AG20443 (cell line): ENCODE results near the gene PITX3.

Experiments used
- DNase-seq: peaks from one replicate; pipeline ENCODE4 v3.0.0; 2012; ENCODE audit warnings: low spot score, mixed read lengths

PITX3 gene

GRCh38 chr10:102241444-102242117, at the start of gene PITX3:
Gene PITX3, minus strand, starts transcription at chr10:102241512. Its CDS starts 9,432 bp downstream, at chr10:102232080.
- DNase-seq, result peak; percentile 97

DNA sequence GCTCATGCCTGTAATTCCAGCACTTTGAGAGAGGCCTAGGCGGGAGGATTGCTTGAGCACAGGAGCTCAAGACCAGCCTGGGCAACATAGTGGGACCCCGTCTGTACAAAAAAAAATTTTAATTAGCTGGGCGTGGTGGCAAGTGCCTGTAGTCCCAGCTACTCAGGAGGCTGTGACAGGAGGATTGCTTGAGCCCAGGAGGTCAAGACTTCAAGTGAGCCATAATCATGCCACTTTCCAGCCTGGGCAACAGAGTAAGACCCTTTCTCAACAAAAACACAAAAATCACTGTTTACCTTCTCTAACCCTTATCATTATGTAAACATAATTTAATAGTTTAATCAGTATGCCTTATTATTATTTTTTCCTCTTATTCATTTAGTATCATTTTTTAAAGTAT, 48.5 kb upstream of the PITX3 start:
- DNase-seq, result no peak

- DNase-seq, result no peak
These were observed 48.0 kb upstream of the PITX3 start for GRCh38 chr10:102289356-102289755.

- DNase-seq, result no peak
These were observed 46.7 kb upstream of the PITX3 start for GRCh38 chr10:102287991-102288390.

DNA sequence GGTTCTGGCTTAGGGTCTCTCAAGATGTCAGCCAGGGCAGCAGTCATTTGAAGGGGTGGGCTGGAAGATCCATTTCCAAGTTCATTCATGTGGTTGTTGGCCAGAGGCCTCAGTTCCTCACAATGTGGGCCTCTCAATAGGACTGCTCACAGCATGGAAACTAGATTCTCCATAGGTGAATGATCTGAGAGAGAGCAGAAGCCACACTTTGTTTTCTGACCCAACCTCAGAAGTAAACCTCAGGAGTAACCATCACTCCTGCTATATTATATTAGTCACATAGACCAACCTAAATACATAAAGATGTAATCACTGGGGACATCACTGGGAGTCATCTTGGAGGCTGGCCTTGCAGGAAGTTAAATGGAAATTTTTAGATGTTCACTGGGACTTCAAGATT, 46.2 kb upstream of the PITX3 start:
- no peak for DNase-seq

- DNase-seq, result no peak
These were observed 44.9 kb upstream of the PITX3 start for GRCh38 chr10:102286216-102286615.

DNA sequence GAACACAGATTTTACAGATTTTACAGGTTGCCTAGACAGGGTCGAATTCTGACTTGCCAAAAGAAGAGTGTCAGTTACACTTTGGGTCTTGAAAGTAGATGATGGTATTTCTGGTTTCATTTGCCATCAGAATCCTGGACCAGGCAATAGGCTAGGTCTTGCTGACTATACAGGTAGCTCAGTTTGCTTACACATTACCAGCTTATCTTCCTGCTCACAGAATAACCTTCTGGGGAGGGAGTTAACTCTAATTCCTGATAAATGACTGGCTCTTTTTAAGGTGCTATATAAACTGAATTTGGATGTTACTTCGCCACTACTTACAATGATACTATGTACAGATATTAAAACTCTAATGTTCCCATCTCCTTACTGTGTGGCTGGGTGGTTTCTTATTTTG, 43.8 kb upstream of the PITX3 start:
- no peak for DNase-seq

DNA sequence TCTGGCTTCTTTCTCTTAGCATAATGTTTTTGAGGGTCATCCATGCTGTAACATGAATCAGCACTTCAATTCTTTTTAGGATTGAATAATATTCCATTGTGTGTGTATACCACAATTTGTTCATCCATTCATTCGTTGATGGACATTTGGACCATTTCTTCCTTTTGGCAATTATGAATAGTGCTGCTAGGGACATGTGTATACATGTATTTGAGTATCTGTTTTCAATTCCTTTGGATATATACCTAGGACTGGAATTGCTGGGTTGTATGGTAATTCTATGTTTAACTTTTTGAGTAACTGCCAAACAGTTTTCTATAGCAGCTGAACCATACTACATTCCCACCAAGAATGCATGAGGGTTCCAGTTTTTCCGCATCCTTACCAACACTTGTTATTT, 43.2 kb upstream of the PITX3 start:
- DNase-seq, result no peak

DNA sequence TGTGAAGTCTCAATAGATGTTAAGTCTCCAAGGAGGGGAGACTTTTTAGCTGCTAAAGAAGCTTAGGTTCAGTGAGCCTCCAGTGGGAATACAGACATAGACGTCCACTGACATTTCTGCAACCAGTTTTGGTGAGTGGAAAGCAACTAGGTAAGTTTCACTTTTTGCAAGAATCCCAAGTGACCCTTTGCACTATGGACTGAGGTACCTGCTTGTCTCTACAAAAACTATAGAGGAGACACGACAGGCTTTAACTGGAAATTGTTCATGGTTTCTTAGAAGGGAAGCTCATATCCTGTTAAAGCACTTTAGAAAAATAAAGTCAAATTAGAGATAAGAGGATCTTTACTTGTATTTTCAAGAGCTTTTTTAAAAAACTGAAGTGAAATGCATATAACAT, 42.6 kb upstream of the PITX3 start:
- DNase-seq, result no peak

DNA sequence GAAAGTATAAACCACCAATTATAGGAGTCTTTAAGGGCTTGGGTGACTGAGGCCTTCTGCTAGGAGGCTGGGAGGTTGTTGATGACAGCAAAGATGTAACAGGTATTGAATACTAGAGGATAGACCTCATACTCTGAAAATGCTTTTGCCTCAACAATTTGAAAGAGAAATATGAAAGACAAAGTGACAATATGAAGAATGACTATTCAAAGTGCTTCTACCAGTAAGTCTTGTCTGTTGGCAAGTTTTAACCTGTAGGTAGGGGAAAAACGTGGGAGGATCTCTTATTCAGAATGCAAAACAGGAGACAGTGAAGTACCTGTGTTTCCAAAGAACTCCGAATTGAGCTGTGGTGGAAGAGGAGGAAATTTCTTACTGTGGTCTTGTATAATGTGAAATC, 42.2 kb upstream of the PITX3 start:
- no peak for DNase-seq

GRCh38 chr10:102281102-102281487, 39.8 kb upstream of the PITX3 start:
- DNase-seq, result no peak

- no peak for DNase-seq
These were observed 39.2 kb upstream of the PITX3 start for GRCh38 chr10:102280397-102281101.

- DNase-seq, result no peak
These were observed 37.8 kb upstream of the PITX3 start for GRCh38 chr10:102279104-102279503.

DNA sequence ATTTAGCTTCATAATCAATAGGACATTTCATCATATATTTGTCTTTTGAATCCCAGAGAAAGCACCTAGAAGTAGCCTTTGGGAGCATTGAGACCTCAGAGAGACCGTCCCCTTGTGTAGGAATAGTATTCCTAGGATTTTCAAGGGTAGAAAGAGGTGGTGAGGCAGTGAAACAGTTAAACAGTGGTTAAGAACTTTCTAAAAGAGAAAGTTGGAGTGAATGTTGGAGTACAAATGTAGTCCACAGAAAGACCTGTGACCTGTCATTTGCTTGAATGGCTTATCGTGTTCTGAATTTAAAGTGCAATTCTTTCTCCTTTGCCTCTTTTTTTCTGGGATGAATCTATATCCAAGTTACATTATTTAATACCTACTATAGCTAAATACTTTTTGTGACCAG, 34.0 kb upstream of the PITX3 start:
- DNase-seq, result no peak

DNA sequence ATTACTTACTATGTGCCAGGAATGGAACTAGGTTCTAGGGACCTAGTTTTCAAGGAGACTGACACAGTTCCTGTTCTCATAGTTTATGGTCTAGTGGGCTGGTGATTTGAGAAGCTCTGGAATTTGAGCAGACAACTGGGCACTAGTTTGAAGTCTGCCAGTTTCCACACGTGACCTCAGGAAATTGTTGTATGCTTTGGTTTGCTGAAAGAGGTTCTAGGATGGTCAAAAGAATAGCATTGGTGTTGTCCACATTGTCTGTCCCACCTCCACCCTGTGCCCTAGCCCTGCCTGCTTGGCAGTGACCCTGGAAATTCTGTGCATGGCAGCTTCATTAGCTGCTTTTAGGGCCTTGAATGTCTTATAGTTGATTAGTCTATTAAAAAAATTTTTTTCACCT, 32.8 kb upstream of the PITX3 start:
- DNase-seq, result no peak

DNA sequence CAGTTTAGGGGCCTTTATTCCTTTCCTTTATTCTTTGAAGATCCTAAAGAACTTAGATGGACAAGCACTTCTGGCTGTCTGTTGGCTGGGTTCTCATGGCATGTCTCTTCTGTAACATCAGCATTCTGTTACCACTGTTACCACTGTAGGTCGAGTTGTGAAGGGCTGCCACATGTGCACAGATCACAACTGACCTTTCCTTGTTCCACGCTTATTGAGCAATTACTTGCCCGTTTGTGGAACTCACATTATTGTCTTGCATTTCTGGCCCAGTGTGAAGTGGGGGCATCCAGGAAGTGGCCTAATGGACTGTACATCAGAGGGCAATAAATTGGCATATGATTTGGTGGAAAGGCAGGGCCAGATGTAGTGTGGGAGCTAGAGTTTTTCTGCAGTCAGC, 27.7 kb upstream of the PITX3 start:
- DNase-seq, result no peak

DNA sequence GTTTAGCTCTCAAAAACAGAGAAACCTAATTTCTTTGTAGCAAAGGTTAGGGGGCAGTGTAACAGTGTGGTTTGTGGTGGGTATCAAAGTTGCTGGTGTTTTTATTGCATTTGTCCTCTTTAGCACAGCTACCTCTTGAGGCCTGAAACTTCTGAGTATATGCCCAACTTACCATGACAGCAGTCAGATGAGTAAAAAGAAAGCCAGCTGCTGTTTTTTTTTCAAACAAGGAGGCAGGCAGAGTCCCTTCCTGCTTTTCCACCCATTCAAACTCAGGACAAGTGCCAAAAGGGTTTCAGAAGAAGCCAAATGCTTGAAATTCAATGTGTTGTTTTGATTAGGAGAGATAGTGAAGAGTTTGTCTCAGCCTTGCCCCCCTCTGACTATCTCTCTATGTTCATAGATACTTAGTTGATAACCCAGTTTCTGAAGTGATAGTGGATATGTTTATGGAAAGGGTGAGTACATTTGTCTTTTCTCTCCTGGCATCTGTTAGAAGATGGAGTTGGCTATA, 27.1 kb upstream of the PITX3 start:
- DNase-seq, result peak; percentile 17

GRCh38 chr10:102267748-102268147, 26.4 kb upstream of the PITX3 start:
- DNase-seq, result peak; percentile 42

DNA sequence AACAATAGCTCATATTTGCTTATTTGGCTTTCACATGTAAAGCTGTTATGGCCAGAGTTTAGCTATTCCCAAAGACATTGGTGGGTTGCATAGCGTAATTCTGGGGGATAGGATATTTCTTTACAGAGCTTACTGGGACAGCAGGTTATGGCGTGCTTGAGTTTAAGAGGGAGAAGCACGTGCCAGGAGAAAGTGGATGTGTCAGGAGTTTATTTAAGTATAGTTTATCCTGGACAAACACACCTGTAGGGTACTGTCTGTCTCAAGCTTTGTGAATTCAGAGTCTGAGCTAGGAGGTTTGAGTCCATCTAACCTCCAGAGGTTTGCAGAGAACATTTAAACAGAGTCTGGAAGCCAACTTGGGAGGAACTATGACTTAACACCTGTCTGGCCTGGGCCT, 25.4 kb upstream of the PITX3 start:
- DNase-seq, result no peak

DNA sequence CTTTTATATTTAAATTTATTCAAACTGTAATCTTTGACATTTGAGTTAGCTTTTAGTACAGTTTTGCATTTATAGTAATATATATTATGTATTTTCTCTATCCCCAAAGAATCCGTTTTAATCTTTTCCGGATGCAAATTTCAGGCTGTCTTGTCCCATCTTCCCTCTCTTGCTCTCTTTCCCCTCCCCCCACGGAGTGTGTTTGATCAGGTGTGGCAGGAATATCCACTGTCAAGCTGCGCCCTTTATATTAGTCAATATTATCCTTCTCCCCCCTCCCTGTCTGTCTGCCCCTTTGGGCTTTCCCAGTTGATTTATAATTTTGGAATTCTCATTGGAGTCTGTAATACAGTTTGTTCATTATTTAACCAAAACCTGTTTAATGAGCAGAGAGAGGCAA, 23.1 kb upstream of the PITX3 start:
- no peak for DNase-seq

DNA sequence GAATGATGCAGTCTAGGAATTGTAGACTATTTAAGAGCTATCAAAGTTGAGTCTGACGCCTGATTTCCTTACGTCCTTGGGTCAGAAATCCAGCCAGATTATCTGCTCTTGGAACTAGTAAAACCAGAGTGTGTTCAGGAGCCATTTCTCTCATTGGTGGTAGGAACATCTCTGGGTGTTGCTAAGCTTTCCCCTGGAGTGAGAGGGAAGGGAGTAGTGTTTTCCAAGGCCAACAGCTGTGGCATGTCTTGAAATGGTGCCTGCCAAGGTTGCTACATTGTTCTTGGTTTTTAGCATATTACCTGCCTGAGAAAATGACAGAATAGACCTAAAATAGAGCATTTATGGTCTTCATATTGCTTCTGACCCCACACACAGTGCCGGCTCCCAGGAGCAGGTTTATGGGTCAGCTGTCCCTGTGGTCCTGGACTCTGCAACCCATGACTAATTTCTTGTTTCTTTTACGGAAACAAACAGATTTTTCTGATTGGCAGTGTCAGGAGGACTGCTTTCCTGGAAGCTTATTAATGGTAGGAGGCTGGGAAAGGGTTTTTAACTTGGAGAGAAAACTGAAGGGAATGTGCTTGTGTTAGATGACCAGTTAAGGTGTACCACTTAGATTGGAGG, 21.5 kb upstream of the PITX3 start:
- no peak for DNase-seq

GRCh38 chr10:102261842-102262241, 20.5 kb upstream of the PITX3 start:
- DNase-seq, result no peak

- no peak for DNase-seq
These were observed 19.9 kb upstream of the PITX3 start for GRCh38 chr10:102261196-102261595.
